ENCODE measurements around the gene KIAA1328. TPM values are rescaled to one million over a fixed set of nuclear protein-coding genes. Genes with fewer than 3 reads are reported as not detected.

Gene KIAA1328
- total RNA-seq, 1 donor from 2014 or later, result 20.1 TPM

- no peak for DNase-seq
Measured at GRCh38 chr18:36960038-36960437, 131.1 kb downstream of the KIAA1328 start.

GRCh38 chr18:36963464-36963863 lies 134.5 kb downstream of the KIAA1328 start:
- DNase-seq, result no peak

GRCh38 chr18:36974686-36975085 lies 145.8 kb downstream of the KIAA1328 start:
- no peak for DNase-seq

GRCh38 chr18:36977121-36977520 lies 148.2 kb downstream of the KIAA1328 start:
- DNase-seq, result no peak

GRCh38 chr18:36993068-36993467 lies 164.1 kb downstream of the KIAA1328 start:
- no peak for DNase-seq

- no peak for DNase-seq
Measured at GRCh38 chr18:37006742-37007141, 177.8 kb downstream of the KIAA1328 start.

GRCh38 chr18:37012452-37012851 lies 183.5 kb downstream of the KIAA1328 start:
- no peak for DNase-seq

GRCh38 chr18:37019157-37019827 lies 190.4 kb downstream of the KIAA1328 start:
- no peak for DNase-seq

GRCh38 chr18:37033419-37033818 lies 204.5 kb downstream of the KIAA1328 start:
- DNase-seq, result no peak

- no peak for DNase-seq
Measured at GRCh38 chr18:37042381-37042780, 213.5 kb downstream of the KIAA1328 start.

- no peak for DNase-seq
Measured at GRCh38 chr18:37055137-37055802, 226.3 kb downstream of the KIAA1328 start.

- DNase-seq, result no peak
Measured at GRCh38 chr18:37064187-37064586, 235.3 kb downstream of the KIAA1328 start.

- DNase-seq, result no peak
Measured at GRCh38 chr18:37065254-37065653, 236.3 kb downstream of the KIAA1328 start.

- no peak for DNase-seq
Measured at GRCh38 chr18:37084912-37085311, 256.0 kb downstream of the KIAA1328 start.

- DNase-seq, result no peak
Measured at GRCh38 chr18:37085362-37085761, 256.4 kb downstream of the KIAA1328 start.

GRCh38 chr18:37107748-37108522 lies 279.0 kb downstream of the KIAA1328 start:
- no peak for DNase-seq

- no peak for DNase-seq
Measured at GRCh38 chr18:37122877-37123276, 293.9 kb downstream of the KIAA1328 start.

- DNase-seq, result no peak
Measured at GRCh38 chr18:37124516-37124915, 295.6 kb downstream of the KIAA1328 start.

GRCh38 chr18:37135177-37135576 lies 306.2 kb downstream of the KIAA1328 start:
- no peak for DNase-seq

GRCh38 chr18:37138456-37138855 lies 309.5 kb downstream of the KIAA1328 start:
- DNase-seq, result no peak

GRCh38 chr18:37139876-37140275 lies 310.9 kb downstream of the KIAA1328 start:
- no peak for DNase-seq

- no peak for DNase-seq
Measured at GRCh38 chr18:37144921-37145320, 316.0 kb downstream of the KIAA1328 start.

GRCh38 chr18:37156330-37156942 lies 327.5 kb downstream of the KIAA1328 start:
- no peak for DNase-seq

All from skin of body (tissue), 2 donors.